NCI-H510A (cell line): Measurements from ENCODE around the gene MRGPRX4.

Experiments
- DNase-seq: peaks from one replicate; lab custom pipeline; 2025; lab: John Stamatoyannopoulos, UW

The MRGPRX4 gene

GRCh38 chr11:18221274-18221876, 48.7 kb downstream of the MRGPRX4 start:
- DNase-seq: no peak

GRCh38 chr11:18222814-18223421, 50.3 kb downstream of the MRGPRX4 start:
- no peak for DNase-seq
